Measurements from ENCODE around the gene CFAP100. TPM values are rescaled to one million over a fixed set of nuclear protein-coding genes. Genes with fewer than 3 reads are reported as not detected.

Gene CFAP100
- total RNA-seq, 1 experiment from 2014 or later = not detected

- POLR2A ChIA-PET (ENCODE audit: unreplicated experiment) = no interaction called here
- peaks cover 8% of the 10 kb centered on the region; the same call in 1 of the 2 replicates for H3K4me1 ChIP-seq (replicated peaks; ENCODE audit: insufficient read depth)
- no peaks in the 10 kb centered on the region for H3K79me2 ChIP-seq (ENCODE audit: low read depth)
- CTCF ChIA-PET = interaction anchor here (0.5 kb wide), 1 partner anchor 31 kb away, joined by 9 read pairs; no protein-coding TSS in a partner anchor
- H3K36me3 ChIP-seq (ENCODE audit: low read depth) = no peaks in the 10 kb centered on the region
- H3K9me3 ChIP-seq (ENCODE audit: insufficient read depth, low read depth) = no peaks in the 10 kb centered on the region
- intact Hi-C loops (cut with micrococcal nuclease; ENCODE audit: unreplicated experiment) = no loop called here
- H3F3A ChIP-seq (ENCODE audit: insufficient read depth, low read depth) = 0 out of 2 replicates have a peak, but pooled peaks cover 4% of the 10 kb centered on the region
- no peak overlapping the region for H3K27ac ChIP-seq
- H3K27me3 ChIP-seq (ENCODE audit: insufficient read depth, low read depth) = no peaks in the 10 kb centered on the region
- H3K4me2 ChIP-seq = no peak overlapping the region
- no peaks in the 10 kb centered on the region for H3K9me2 ChIP-seq (ENCODE audit: insufficient read depth)
- no peak overlapping the region for H2AFZ ChIP-seq
- H3K4me3 ChIP-seq = no peak overlapping the region
- DNase-seq = peak in 1 of 2 experiments; percentile 17
- TF ChIP-seq CTCF (conservative IDR thresholded peaks at IDR 0.05) (no peak), EZH2 (IDR thresholded peaks at IDR 0.05; ENCODE audit: low read depth) (no peak)
- H4K20me1 ChIP-seq (ENCODE audit: insufficient read depth) = no peaks in the 10 kb centered on the region
- BruUV-seq (replicated peaks) = no TSS peak
Measured at GRCh38 chr3:126419886-126420786, 25.4 kb downstream of the CFAP100 start.

GRCh38 chr3:126421573-126422119 is 26.9 kb downstream of the CFAP100 start:
- Histone ChIP-seq H4K20me1 (ENCODE audit: insufficient read depth) (no peaks in the 10 kb centered on the region), H3K4me1 (replicated peaks; ENCODE audit: insufficient read depth) (peaks cover 8% of the 10 kb centered on the region; the same call in 1 of the 2 replicates), H3K27ac (no peak overlapping the region), H3K27me3 (ENCODE audit: insufficient read depth, low read depth) (no peaks in the 10 kb centered on the region), H3K79me2 (ENCODE audit: low read depth) (no peaks in the 10 kb centered on the region), H3K4me2 (no peak overlapping the region), H3K9me3 (ENCODE audit: insufficient read depth, low read depth) (no peaks in the 10 kb centered on the region), H3K9me2 (ENCODE audit: insufficient read depth) (no peaks in the 10 kb centered on the region), H3F3A (ENCODE audit: insufficient read depth, low read depth) (0 out of 2 replicates have a peak, but pooled peaks cover 4% of the 10 kb centered on the region), H3K36me3 (ENCODE audit: low read depth) (no peaks in the 10 kb centered on the region), H2AFZ (no peak overlapping the region), H3K4me3 (no peak overlapping the region)
- no TSS peak for BruUV-seq (replicated peaks)
- ChIA-PET POLR2A (ENCODE audit: unreplicated experiment) (no interaction called here), CTCF (no interaction called here)
- TF ChIP-seq CTCF (conservative IDR thresholded peaks at IDR 0.05) (no peak), EZH2 (IDR thresholded peaks at IDR 0.05; ENCODE audit: low read depth) (no peak)
- DNase-seq = no peak
- intact Hi-C loops (cut with micrococcal nuclease; ENCODE audit: unreplicated experiment) = no loop called here

GRCh38 chr3:126422121-126422520 is 27.4 kb downstream of the CFAP100 start:
- Histone ChIP-seq H3K4me1 (replicated peaks; ENCODE audit: insufficient read depth) (peaks cover 8% of the 10 kb centered on the region; the same call in 1 of the 2 replicates), H2AFZ (no peak overlapping the region), H3K4me3 (no peak overlapping the region), H3K27me3 (ENCODE audit: insufficient read depth, low read depth) (no peaks in the 10 kb centered on the region), H4K20me1 (ENCODE audit: insufficient read depth) (no peaks in the 10 kb centered on the region), H3K9me3 (ENCODE audit: insufficient read depth, low read depth) (no peaks in the 10 kb centered on the region), H3K9me2 (ENCODE audit: insufficient read depth) (no peaks in the 10 kb centered on the region), H3K27ac (no peak overlapping the region), H3K4me2 (no peak overlapping the region), H3F3A (ENCODE audit: insufficient read depth, low read depth) (0 out of 2 replicates have a peak, but pooled peaks cover 4% of the 10 kb centered on the region), H3K79me2 (ENCODE audit: low read depth) (no peaks in the 10 kb centered on the region), H3K36me3 (ENCODE audit: low read depth) (no peaks in the 10 kb centered on the region)
- TF ChIP-seq CTCF (conservative IDR thresholded peaks at IDR 0.05) (no peak), EZH2 (IDR thresholded peaks at IDR 0.05; ENCODE audit: low read depth) (no peak)
- CTCF ChIA-PET = no interaction called here
- POLR2A ChIA-PET (ENCODE audit: unreplicated experiment) = no interaction called here
- BruUV-seq (replicated peaks) = no TSS peak
- DNase-seq = no peak
- intact Hi-C loops (cut with micrococcal nuclease; ENCODE audit: unreplicated experiment) = no loop called here

All from PC-9 (cell line).